HG03095 (cell line): Measurements from ENCODE around the gene RBPMS2.

Source experiments
- ATAC-seq: cut with Tn5 transposase; IDR thresholded peaks from one replicate; pipeline ENCODE4 v1.9.1; 2021; ENCODE audit warnings: moderate library complexity; ENCODE audit not compliant: unreplicated experiment

RBPMS2 gene

DNA sequence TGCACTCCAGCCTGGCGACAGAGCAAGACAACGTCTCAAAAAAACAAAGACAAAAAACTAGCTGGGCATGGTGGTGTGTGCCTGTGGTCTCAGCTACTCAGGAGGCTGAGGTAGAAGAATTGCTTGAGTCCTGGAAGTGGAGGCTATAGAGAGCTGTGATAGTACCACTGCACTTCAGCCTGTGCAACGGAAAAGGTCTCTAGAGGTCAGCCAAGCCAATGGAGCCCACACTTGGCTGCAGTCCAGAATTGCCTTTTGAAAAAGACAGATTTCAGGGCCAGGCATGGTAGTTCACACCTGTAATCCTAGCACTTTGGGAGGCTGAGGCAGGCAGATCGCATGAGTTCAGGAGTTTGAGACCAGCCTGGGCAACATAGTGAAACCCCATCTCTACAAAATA is 8.4 kb upstream of the RBPMS2 start:
- ATAC-seq, result no peak

DNA sequence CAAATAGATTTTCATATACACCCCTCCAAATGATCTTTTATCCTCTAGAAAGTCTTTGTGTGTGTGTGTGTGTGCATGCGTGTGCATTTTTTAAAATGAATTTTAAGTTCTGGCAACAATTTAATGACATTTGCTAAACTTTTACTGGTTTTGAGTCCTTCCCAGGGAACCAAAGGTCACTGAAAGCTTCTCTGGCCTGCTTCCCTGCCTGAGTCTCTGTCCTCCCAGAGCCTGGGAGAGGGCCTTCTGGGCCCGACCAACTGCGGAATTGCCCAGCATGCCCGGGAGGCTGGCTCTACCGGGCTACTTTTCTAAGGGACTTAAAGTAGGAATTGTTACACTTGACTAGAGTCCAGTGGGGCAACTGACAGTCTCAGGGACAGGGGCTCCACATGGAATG is 7.4 kb upstream of the RBPMS2 start:
- ATAC-seq, result no peak

DNA sequence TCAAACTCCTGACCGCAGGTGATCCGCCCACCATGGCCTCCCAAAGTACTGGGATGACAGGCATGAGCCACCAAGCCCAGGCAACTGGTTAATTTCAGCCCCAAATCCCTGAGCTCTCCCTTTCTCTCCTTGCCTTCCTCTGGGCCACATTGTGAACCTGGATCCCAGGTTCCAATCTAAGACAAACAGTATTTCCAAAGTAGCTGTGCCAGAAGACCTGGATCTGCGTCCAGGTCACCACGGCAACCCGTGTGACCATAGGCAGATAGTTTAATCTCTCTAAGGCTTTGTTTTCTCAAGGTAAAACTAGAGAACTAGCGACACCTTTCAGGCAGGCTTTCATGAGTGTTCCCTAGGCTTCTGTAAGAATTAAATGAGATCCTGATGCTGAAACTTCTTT is 5.9 kb upstream of the RBPMS2 start:
- ATAC-seq, result no peak

DNA sequence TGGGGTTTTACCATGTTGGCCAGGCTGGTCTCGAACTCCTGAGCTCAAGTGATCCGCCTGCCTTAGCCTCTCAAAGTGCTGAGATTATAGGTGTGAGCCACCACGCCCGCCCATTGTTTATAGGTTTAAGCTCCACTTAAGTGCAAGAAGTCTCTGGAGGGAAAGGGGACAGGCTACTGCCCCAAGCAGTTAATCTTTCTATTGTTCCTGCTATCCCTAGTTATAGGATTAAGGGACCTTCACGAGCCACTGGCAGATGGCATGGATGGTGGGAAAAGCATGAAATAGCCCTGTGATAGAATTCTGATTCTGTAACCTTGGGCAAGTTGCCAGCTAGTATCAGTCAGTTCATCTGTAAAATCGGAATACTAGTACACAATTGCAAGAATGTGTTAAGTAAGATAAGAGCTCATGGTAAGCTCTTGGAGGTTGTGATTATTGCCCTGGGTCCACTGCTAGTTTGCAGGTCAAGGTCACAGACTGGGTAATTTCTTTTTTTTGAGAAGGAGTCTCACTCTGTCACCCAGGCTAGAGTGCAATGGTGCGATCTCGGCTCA is 5.3 kb upstream of the RBPMS2 start:
- ATAC-seq, result no peak

DNA sequence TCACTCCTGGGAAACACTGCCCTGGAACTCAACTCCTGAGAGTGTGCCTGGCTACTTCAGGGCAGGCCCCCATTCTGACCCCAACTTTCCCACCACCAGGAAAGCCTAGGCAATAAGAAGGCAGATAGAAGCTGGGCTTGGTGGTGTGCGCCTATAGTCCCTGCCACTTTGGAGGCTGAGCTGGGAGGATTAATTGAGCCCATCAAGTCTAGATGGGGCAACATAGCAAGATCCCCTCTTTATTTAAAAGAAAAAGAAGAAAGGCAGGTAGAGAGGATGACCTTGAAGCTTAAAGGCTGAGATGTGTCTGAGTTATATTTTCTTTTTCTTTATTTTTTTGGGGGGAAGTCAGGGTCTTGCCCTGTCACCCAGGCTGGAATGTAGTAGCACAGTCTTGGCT is 4.2 kb upstream of the RBPMS2 start:
- no peak for ATAC-seq

DNA sequence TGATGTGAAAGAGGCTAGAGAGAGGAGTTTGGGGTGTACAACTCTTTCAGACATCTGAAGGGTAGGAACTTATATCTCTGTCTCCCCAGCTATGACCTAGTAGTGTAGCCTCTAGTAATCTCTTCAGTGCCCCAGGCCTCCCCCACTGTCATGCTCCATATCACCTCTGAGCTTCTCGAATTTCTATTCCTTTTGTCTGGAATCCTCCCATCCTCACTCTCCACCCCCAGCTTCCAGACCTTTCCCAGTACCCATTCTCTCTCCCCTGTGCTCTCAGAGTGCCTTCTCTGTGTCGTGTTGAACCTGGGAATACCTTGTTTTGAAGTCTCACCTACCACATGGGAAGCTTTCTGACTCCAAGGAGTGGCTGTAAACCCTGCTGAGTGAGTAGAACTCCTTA is 3.6 kb upstream of the RBPMS2 start:
- no peak for ATAC-seq

DNA sequence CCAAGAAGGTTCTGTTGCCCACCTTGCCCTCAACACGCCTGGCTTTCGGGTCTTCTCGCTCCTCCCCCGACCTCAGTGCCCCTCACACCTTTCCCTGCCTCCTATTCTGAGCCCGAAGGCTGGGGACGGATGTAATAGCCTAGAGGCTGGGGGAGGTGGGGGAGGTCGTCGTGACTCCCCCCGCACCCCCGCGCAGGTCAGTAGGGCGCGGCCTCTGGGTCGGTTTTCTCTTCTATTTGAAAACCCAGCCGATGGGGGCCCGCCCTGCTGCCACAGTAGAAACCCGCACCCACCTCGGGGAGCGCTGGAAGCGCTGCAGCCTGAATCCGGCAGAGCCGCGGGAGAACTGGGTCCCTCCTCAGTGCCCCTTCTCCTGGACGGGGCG is 1.0 kb upstream of the RBPMS2 start:
- no peak for ATAC-seq

DNA sequence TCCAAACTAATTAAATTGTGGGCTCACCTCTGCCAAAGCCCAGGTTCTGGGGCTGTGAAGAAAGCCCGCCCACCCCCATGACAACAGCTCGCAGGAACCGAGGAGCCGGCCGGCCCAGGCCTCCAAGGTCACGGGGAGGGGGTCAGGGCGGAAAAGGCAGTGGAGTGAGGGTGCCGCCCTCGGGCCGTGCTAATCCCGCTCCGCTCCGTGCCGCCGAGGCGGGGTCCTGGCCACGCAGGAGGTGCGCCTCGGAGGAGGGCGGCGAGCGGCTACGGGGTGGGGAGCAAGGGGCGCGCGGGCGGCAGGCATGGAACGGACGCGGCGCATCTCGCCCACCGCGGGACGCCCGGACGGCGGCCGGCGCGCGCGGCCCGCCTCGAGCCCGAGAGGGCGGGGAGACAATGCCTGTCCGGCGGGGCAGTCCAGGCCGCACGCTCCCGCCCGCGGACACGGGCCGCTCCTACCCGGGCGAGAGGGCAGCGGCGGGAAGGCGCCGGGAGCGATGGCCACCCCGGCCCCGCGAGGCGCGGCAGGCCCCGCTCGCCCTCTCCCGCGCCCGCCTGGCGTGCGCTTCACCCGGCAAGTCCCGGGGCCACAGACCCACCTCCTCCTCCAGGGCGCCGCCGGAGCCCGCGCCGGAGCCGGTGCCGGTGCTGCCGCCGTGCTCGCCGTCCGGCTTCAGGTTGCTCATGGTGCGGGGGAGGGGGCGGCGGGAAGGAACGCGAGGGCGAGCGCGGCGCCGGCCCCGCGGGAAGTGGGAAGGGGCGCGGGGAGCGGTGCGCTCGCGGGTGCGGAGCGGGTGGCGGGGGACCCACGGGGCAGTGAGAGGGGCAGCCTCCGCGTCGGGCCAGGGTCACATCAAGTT is 528 bp downstream of the RBPMS2 start:
- ATAC-seq, result no peak

DNA sequence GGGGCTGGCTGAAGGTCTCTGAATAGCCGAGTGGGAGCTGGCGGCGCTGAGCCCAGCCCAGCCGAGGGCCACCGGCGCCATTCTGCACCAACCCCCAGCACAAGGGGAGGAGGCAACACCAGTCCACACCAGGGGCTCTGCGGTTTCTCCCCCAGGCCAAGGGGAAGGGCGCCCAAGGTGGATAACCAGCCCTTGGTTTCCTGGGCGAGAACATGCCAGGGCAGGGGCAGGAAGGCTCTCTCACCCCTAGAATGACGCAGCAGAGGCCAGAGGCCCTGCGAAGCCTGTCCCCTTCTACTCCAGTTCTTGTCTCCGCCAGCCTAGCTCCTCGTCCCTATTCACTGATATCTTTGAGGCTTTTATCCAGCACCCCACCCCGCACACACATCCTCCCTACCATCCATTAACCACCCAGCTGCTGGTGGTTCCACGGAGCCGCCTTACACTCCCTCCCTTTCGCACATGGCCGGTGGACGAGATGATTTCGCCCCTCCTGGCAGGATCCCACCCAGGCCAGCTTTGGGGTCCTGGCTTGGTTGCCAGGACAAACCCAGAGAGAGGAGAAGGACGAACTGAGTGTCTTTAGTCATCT is 1.3 kb downstream of the RBPMS2 start:
- ATAC-seq, result no peak

DNA sequence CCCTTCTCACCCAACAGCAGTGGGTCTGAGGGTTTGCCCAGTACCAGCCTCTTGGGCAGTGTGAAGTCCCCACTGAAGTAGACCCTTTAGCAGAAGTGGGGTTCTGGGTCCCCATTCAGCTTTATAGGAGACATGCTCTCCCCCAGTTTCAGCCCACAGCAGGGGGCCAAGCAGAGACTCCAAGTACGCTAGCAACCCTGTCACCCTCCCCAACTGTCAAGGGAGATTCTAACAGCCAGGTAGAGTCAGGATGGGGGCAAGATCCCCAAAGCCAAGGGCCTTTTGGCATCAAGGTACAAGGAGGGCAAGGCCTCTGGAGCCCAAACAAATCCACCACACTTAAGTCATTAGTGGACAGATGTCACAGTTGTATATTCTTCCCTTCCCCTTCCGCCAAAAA is 1.8 kb downstream of the RBPMS2 start:
- no peak for ATAC-seq

DNA sequence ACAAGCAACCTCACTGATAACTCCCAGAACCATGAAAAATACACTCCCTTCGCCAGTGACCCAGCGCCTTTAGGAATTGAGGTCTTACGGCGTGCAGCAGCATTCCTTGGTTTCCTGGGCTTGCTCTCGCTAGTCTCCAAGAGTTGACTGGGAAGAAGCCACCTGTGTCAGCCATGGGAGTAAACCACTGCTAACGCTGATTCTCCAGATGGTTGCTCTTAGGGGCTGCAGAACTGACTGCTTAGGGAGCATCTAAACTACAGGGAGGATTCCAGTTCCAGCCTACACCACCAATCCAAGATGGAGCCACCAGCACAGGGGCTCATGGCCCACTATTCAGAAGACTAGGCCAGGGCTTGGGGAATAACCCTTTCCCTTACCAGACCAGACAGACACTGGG is 2.4 kb downstream of the RBPMS2 start:
- no peak for ATAC-seq

DNA sequence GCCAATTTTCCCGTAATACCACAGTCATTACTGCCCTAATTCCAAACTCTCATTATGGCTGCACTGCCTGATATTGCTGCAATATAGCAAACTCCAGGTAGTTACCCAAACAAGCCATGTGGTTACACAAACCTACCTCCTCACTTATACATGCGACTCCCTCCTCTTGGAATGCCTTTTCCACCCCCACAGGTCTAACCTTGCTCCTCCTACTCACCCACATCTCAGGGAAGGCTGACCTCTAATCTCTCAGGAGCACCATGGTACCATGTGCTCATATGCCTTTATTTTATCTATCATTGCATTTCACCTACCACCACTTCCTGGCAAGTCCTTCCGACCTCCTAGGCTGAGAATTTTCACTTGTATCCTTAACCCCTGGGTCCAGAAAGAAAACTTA is 2.9 kb downstream of the RBPMS2 start:
- ATAC-seq, result no peak

DNA sequence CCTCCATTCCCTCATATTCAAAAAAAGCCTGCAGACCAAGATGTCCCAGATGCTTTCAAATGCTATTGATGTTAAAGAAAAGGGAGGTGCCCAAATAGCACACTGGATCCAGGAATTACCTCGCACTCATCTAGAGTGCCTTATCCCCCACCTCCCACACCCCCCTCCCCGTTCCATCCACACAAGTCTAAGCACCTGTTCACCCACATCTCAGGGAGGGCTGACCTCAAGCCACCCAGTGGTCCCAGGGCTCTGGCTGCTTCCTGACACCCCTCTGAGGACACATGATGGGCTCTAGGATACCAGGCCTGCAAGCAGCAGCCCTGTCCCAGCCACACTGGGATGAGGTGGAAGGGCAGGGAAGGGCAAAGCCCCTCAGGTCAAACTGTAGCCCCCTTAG is 4.8 kb downstream of the RBPMS2 start:
- no peak for ATAC-seq

DNA sequence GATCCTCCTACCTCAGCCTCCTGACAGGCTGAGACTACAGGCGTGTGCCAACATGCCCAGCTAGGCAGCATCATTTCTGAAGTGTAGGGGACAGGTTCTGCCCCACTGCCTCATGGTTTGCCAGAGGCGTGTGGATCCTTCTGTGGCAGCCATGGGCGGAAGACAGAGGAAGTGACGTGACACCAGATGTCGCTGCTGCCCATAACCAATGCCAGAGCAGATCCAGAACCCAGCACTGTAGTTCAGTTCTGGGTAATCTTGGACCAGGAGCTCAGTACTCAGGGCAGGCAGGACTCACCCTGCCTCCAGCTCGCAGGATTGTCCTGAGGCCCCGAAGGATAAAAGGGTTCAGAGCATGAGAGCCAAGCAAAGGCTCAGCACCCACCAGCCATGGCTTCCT is 8.2 kb downstream of the RBPMS2 start:
- no peak for ATAC-seq

DNA sequence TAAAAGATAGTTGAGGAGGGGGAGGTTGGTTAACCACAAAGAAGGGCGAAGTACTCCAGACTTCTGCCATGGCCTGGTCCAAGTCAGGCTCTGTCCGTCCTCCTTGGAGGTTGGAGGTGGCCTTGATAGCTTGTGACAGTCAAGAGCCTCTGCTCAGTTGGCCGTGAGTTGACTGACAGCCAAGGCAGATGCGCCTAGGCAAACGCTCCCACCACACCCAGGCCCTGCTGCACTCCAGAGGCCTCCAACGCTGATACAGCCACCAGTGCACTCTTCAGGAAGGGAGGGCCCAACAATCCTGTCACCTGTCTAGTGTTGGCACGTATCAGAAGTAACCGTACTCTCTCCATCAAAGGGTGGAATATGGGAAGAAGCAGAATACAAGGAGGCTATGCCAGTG is 9.3 kb downstream of the RBPMS2 start:
- ATAC-seq, result no peak

DNA sequence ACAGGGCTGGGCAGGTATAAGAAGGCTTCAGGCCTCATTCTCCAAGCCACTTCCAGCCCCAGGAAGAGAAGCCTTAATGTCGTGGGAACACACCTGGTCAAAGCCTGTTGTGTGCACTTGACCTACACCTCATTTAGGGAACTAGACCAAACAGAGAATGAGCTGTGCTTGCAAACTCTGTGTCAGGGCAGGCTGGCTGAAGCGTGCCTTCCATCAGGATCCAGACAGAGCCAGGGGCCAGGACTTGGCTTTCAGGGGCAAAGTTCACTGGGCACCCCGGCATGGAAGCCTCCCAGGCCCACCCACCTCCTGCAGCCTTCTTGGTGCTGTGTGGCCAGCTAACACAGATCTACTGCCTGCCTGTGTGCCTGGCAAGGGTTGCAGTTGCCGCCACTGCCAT is 11.5 kb downstream of the RBPMS2 start:
- ATAC-seq, result no peak

DNA sequence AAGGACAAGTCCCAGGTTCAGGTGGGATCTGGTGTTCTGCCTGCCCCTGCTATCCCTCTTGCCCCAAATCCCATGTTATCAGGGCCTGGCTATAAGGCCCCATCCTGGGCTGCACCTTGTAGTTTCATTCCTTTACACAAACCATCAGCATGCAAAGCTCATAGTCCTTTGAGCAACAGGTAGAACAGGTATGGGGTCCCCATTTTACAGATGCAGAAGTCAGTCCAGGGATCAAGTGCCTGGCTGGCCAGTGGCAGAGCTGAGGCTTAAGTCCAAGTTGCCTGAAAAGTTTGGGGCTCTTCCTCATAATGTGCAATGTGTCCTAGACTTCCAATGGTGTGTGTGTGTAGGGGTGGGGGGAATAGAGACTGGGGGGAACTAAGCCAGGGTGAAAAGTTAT is 11.9 kb downstream of the RBPMS2 start:
- ATAC-seq, result no peak

DNA sequence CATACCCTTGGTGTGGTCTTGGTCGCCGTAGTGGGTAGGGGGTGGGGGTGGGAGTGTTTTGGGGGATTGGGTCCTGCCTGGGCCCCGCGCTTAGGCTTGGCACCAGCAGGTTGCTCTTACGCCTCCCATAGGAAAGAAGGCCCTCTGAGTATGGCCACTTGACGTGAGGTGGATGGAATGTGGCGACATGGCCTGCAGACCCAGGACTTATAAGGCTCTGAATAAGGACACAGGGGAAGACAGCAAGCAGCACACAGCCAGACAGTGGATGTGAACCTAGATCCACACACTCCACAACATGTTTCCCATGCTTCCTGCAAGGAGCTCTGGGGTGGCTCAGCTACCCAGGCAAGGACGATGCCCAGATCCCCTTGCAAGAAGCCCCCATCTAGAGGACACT is 12.4 kb downstream of the RBPMS2 start:
- no peak for ATAC-seq

DNA sequence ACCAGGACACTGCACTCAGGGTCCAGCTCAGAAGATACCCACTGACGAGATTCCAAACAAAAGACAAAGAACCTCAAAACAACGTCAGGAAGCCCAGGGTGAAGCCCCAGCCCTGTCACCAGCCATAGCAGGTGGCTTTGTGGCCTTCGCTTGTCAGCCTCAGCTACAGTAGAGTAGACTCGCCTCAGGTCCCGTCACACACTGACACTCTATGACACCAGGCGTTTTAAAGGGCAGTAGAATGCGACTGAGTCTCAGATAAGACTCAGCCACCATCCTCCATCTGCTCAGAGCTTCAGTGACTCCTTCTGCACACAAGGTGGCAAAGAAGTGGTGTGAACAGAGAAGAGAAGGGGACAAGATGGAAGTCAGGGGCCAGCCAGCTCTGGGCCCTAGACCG is 12.8 kb downstream of the RBPMS2 start:
- no peak for ATAC-seq

DNA sequence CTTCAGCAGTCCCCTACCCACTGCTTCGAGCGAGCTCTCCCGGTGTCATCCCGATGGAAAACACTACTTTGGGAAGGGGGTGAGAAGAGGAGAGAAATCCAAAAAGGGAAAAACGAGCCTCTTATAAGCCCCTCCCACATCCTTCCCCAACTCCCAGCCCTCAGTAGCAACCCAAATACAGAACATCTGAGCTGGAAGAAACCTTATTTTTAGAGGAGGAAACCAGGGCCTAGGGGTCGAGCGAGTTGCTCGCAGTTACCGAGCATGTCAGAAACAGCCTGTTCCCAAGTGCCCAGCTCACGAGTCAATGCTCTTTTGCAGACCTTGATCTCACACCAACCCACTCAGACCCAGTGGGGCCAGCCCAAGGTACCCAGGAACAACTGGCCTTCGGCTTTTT is 14.2 kb downstream of the RBPMS2 start:
- no peak for ATAC-seq

DNA sequence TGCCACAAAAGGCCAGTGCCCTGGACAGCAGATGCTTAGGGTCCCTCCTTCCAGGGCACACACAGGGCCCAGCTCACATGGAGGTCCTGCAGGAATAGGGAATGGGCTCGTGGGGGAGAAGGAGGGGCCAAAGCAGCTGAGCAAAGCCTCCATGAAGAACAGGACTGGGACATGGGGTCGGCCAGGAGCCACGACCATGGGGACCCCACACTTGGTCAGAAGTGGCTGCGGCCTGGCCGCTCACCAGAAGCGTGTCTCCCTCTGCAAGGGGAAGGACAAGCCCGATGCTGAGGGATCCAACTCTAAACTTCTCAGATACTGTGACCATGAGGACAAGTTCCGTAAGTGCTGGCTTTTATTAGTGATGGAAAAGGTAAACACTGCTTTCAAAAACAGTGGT is 15.3 kb downstream of the RBPMS2 start:
- no peak for ATAC-seq

DNA sequence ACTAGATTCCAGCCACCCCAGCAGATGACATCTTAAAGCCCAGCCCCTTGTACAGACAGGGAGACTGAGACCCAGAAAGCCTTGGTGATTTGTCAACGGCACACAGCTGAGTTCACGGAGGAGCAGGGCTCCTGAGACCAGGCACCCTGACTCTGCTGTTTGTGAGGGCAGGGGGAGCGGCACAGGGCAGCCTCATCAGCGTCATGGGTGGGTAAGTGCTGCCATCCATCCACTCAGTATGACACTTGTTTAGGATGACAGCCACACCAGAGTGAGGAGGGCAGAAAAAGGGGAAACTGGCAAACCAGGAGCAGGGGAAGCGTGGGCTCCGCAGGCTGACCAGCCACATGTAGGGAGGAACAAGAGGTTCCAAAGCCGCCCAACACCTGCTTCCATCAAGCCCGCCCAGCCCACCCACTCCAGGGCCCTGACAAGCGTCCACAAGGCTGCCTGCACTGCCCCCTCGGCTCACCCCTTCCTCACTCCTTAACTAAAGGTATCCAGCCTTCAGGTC is 19.9 kb downstream of the RBPMS2 start:
- no peak for ATAC-seq
